HG03558 (cell line): ENCODE measurements around the gene PEX10.
A peak's percentile ranks its signal among the peaks of the same experiment; 100 is the strongest.

ENCODE experiments used
- ATAC-seq: cut with Tn5 transposase; IDR thresholded peaks from one replicate; pipeline ENCODE4 v1.9.1; 2021; ENCODE audit warnings: moderate number of reproducible peaks; ENCODE audit not compliant: unreplicated experiment; ENCODE audit errors: extremely low read depth

PEX10 gene

GRCh38 chr1:2391931-2392509, 20.3 kb downstream of the PEX10 start:
- peak; percentile 9 for ATAC-seq

DNA sequence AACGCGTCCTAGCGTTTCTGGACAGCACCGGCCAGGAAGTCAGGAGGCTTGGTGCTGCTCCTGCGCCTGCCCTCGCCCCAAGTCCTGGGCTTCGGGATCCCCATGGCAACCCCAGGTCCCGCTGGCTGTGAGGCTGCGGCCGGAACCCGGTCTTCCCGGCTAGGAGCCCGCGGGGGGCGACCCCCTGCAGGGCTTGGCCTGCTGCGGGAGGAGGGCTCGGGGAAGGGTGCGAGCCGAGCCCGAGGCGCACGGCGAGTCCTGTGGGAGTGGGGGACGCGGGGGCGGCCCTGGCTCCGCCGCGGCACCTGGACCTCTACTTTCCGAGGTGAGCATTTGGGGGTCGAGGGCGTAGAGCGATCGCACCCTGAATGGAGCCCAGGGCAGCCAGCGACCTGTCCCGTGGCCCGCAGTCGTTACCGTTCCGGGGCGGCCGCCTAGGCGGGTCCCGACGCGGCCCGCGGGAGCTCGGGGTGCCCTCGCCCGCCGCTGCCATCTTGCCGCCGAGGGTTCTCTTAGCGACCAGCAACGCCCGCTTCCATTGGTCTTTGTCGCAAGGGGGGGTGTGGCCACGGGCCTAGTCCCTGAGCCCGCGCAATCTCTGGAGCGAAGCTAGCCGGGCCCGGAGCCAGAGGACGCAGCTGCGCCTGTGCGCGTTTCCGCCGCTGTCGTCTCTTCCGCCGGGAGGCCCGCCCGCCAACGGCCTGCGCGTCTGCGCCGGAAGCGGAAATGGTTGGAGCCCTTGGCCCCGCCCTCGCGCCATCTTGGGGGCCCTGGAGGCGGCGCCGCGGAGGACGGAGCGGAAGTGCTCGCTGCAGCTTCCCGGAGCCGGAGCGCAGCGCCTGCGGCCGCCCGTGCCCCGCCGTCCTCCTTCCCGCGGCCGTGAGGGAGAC, 21.1 kb downstream of the PEX10 start, which contains the start of the genes MORN1 and RER1:
MORN1 (minus strand) TSS at position 514 of the 890 bp plus-strand sequence; CDS start at position 493, 21 bp downstream.
RER1 (plus strand) TSS at position 801 of the 890 bp plus-strand sequence. CDS start 3,950 bp downstream, outside the sequence.
- peak; percentile 67 for ATAC-seq

- ATAC-seq, result no peak
These were observed 22.7 kb downstream of the PEX10 start for GRCh38 chr1:2389644-2390043.

GRCh38 chr1:2388004-2388913, 24.1 kb downstream of the PEX10 start:
- ATAC-seq, result no peak

DNA sequence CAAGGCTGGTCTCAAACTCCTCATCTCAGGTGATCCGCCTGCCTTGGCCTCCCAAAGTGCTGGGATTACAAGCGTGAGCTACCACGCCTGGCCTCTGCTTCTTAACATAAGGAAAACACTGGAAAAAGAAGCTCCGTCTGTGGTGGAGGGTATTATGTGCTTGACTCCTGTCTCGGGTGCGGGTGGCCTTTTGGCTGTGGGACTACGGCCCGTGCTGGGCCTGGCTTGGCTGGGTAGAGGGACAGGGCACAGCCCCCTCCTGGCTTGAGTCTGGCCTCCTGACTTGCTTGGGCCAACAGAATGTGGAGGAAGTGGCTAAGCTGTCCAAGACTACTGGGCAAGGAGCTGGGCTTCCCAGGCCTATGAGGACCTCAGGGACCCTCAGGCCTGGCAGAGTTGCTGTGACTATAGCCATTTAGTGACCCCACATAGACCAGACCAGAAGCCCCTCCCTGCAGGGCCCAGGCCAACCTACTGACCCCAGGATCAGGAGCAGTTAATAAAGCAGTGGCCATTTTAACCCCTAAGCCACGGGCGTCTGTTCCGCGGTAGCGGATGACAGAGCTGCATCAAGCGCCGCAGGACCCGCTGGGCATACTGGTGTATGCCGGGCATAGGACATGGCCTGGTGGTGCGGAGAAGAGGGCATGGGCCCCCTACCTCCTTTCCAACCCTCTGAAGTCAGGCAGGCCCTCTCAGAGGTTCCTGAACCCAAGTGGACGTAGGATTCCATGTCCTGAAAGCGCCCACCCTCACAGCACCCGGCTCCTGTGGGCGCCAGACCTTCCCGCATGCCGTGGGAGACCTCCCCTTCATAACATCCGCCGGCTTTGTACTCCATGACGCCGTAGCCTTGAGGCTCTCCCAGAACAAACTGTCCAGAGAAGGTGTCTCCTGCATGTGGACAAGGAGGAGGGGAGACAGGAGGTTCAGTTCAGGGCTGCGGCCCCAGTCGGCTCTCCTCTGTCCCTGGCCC, 25.4 kb downstream of the PEX10 start:
- ATAC-seq, result no peak

DNA sequence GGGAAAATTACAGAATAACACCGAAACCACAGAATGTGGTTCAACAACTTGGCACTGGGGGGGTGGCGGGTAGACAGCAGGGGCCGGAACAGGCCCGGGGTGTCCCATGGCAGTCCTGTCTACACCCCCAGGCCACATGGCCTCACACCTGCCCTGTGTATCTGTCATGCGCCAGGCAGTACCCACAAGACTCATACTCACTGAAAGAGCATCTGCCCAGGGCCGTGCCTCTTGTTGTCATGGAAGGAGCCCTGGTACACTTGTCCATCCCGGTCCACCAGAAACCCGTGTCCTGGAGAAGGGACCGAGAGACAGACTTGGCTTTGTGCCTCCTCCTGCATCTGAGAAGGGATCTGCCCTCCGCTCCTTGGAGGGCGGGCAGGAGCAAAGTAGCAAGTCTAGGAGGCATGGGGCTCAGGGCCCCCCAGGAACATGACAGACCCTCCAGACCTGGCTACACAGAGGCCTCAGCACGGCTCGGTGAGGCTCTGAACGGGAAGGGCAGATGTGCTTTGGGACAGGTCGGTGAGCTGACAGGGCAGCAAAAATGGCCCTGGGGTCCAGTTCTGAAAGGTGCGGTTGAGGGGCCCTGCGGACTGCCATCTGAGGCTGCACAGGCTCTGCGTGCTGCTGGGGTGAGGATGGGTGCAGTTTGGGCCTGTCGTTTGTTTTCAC, 26.6 kb downstream of the PEX10 start:
- no peak for ATAC-seq

- no peak for ATAC-seq
These were observed 27.4 kb downstream of the PEX10 start for GRCh38 chr1:2384941-2385481.

DNA sequence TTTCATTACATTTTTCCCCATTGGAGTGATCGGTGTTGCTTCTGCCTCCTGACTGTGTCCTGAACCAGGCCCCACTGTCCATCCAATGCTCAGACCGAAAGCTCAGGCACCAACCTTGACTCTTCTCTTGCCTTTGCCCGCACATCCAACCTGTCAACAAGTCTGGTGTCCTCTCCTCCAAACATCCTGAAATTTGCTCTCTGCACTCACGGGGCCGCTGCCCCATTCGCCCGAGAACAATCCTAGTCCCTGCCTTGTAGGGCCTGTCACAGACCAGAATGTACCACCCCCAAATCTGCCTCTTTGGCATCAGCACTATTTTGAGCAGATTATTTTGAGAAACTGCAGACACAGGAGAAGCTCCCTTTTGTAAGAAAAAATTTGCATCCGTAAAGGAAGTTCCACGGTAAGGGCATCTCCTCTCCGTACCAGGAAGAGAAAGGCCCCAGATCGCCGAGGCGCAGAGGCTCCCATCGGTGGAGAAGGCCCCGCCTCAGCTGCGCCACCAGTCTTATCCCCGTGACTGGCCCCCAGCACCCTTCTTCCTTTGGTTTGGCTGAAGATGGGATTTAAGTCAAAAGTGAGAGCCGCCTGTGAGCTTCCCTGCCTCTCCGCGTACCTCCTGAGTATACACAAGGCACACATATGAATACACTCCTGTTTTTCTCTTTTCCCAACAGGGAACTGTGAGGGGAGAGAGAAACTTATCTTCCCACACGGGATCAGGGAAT, 28.1 kb downstream of the PEX10 start:
- ATAC-seq, result no peak

GRCh38 chr1:2383576-2383975, 28.8 kb downstream of the PEX10 start:
- no peak for ATAC-seq

DNA sequence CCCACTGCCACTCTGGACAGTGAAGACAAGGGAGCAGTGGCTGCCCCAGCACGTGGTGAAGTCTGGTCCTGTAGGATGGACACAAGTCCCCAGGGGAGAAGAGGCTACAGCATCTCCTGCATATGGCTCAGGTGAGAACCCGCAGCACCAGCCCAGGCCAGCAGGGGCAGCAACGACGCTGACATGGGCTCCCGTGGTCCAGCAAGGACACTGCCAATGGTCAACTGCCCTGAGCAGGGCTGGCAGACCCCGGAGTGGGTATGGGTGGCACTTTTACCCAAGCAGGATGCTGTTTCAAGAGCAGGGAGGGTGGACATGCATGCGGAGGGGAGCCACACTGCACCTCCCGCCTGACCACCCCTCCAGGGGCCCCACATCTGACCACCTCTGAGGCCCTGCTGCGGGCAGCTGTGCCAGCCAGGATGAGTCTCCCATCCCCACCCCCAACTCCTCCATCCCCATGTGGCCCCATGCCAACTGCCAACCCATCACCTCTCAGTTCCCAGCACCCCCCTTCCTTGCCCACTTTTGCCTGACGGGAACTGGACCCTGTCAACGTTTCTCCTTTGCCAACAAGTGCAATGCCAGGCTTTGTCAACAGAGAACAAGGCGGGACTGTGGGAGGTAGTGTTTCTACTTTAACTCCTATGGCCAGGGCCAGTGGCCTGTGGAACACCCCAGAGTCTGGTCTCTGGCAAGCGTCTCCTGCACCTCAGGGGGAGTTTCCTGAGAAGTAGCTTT, 29.6 kb downstream of the PEX10 start:
- no peak for ATAC-seq

GRCh38 chr1:2381741-2382620, 30.4 kb downstream of the PEX10 start:
- ATAC-seq, result no peak

GRCh38 chr1:2380816-2381591, 31.4 kb downstream of the PEX10 start:
- ATAC-seq, result no peak

DNA sequence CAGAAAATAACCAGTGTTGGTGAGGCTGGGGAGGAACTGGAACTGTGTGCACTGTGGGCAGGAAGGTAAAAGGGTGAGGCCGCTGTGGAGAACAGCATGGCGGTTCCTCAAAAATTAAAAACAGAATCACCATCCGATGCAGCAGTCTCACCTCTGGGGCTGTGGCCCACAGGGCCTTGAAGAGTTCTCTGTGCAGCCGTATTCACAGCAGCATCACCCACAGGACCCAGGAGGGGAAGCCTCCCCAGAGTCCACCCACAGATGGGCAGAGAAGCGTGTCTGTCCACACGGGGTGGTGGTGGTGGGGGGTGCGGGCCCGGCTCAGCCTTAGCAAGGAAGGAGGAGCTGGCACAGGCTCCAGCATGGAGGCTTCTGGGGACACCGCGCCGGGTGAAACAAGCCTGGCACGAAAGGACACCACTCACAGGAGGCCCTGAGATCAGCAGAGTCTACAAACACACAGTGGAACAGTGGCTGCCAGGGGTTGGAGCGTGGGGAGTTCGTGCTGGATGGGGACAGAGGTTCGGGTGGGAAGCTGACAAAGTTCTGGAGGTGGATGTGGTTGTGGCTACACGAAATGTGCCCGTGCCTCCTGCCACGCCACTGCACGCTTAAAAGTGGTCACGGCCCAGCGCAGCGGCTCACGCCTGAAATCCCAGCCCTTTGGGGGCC, 32.5 kb downstream of the PEX10 start:
- ATAC-seq, result no peak

DNA sequence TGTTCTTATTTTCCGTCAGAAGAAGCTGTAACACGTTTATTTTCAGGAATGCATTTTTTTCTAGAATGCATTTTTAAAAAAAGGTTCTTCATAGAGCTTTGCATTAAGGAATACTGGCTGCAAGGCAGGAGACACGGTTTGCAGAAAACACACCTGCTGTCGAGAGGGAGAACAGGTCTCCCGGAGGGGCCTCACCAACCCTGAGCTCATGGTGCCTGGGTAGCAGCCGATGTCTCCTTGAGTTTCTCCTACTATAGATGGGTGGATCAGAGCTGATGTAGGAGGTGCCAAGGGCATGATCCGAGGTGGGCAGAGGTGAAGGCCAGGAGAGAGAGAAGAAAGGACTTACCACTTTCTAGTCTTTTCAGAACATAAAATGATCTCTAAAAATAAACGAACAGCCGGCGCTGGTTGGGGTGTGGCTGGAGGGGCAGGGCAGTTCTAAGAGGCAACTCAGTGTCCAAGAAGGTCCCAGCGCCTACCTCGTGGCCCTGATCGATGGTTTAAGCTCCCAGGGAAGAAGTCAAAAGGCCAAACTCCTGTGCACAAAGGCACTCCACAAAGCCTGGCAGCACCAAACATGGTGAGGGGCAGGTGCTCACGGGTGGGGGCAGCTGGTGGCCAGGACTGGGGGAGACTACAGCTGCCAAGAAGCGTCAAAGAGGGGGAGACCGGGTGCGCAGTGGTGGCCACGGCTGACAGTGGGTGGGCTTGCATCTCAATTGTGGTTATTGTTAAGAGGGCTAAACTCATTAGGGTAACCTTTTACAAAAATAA, 33.2 kb downstream of the PEX10 start:
- no peak for ATAC-seq
